Effector memory CD4-positive, alpha-beta T cell (primary cell): Measurements from ENCODE around the gene CFAP46.

Experiments
- DNase-seq, 3 donors: peaks; one replicate each; pipeline ENCODE4 v3.0.0-alpha.2; 2020
- H3K27ac ChIP-seq: 2 replicates; pipeline ENCODE4 v1.7.0; 2013; ENCODE audit warnings: mild to moderate bottlenecking, low read length, moderate library complexity; ENCODE audit not compliant: insufficient read depth, poor library complexity, severe bottlenecking
- H3K27me3 ChIP-seq: replicated peaks from 2 replicates; pipeline ENCODE4 v1.7.0; 2013; ENCODE audit warnings: mild to moderate bottlenecking, low read length; ENCODE audit not compliant: insufficient read depth, control insufficient read depth, poor library complexity, severe bottlenecking
- H3K36me3 ChIP-seq: 2 replicates; pipeline ENCODE4 v1.7.0; 2013; ENCODE audit warnings: mild to moderate bottlenecking, low read length, moderate library complexity; ENCODE audit not compliant: control insufficient read depth, insufficient read depth
- H3K4me1 ChIP-seq: 2 replicates; pipeline ENCODE4 v1.7.0; 2013; ENCODE audit warnings: low read length, mild to moderate bottlenecking; ENCODE audit not compliant: control insufficient read depth, insufficient read depth, poor library complexity, severe bottlenecking
- H3K4me3 ChIP-seq: 2 replicates; pipeline ENCODE4 v1.7.0; 2013; ENCODE audit warnings: low read length, low read depth, mild to moderate bottlenecking; ENCODE audit not compliant: insufficient read depth, poor library complexity, severe bottlenecking
- H3K9me3 ChIP-seq: 2 replicates; pipeline ENCODE4 v1.7.0; 2013; ENCODE audit warnings: mild to moderate bottlenecking, low read length, moderate library complexity; ENCODE audit not compliant: control insufficient read depth

The CFAP46 gene

DNA sequence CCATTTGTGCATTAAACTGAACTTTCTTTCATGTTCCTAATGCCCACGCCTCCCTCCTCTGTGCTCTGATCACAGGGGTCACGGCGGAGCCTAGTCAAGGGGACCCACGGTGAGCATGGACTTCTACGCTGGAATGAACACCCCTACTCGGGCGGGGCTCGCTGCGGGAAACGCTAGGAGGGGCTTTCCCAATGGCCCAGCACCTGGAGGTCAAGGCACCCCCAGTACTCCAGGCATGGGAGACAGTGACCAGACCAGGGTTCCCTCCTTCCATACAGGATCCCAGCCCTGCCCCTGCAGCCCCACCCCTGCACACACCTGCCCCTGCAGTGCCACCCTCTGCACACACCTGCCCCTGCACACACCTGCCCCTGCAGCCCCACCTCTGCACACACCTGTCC lies 129.4 kb downstream of the CFAP46 start:
- Histone ChIP-seq H3K4me1 (no peaks in the 10 kb centered on the region), H3K27ac (no peak overlapping the region), H3K36me3 (no peaks in the 10 kb centered on the region), H3K4me3 (no peak overlapping the region), H3K27me3 (peaks cover 2% of the 10 kb centered on the region), H3K9me3 (no peaks in the 10 kb centered on the region)
- no peak for DNase-seq

DNA sequence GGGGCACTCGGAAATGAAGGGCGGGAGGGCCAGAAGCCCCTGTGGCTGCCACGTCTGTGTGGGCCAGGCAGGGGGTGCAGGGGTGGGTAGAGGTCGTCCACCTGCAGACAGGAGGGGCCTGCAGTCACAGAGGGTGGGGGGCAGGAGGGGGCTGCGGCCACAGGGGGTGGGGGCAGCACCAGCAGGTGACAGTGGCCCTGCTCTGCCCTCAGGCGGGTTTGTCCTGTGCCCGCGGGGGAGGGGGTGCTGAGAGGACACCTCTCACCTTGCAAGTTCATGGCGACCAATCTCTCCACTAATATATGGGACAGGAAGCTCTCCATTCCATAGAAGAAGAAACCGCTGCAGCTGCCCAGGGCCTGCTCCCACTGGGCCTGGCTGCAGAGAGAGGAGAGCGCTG lies 129.8 kb downstream of the CFAP46 start:
- Histone ChIP-seq H3K27ac (no peak overlapping the region), H3K4me3 (no peak overlapping the region), H3K36me3 (no peaks in the 10 kb centered on the region), H3K9me3 (no peaks in the 10 kb centered on the region), H3K4me1 (no peaks in the 10 kb centered on the region), H3K27me3 (peaks cover 2% of the 10 kb centered on the region)
- DNase-seq = no peak

- H3K27me3 ChIP-seq = peaks cover 2% of the 10 kb centered on the region
- H3K4me1 ChIP-seq = no peaks in the 10 kb centered on the region
- no peaks in the 10 kb centered on the region for H3K9me3 ChIP-seq
- no peak for DNase-seq
- no peak overlapping the region for H3K27ac ChIP-seq
- H3K36me3 ChIP-seq = no peaks in the 10 kb centered on the region
- H3K4me3 ChIP-seq = no peak overlapping the region
Observed at GRCh38 chr10:132811891-132812481, 130.4 kb downstream of the CFAP46 start.

GRCh38 chr10:132810807-132811700 lies 131.3 kb downstream of the CFAP46 start:
- Histone ChIP-seq H3K4me1 (no peaks in the 10 kb centered on the region), H3K36me3 (no peaks in the 10 kb centered on the region), H3K4me3 (no peak overlapping the region), H3K9me3 (no peaks in the 10 kb centered on the region), H3K27ac (no peak overlapping the region), H3K27me3 (peaks cover 2% of the 10 kb centered on the region)
- no peak for DNase-seq

DNA sequence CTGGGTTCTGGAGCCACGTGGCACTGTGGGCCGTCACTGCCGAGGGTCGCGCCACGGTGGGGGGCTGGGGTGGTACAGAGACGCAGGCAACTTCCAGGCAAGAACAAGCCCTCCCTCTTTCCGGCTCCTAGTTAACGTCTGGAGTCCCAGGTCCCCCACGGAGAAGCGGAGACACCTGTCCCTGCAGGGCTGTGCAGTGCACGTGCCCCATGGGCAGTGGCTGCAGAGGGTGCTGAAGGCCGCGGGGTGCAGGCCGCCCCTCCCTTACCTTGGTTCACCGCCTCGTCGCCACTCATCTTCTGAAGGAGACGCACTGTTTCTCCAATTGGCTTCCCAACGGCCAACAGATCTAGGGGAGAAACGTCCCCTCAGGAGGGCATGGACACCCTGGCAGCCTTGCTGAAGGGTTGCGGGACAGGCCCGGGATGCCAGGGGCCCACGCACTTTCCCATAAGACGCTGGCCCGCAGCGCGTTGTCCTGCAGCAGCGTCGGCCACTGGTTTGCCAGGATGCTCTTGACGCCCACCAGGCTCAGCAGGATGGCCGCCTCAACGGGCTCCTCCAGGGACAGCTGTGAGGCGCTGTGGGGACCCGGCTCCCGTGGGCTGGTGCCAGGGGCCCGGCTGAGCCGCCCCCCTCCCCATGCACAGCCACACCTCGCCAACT lies 132.1 kb downstream of the CFAP46 start:
- Histone ChIP-seq H3K9me3 (no peaks in the 10 kb centered on the region), H3K27ac (no peak overlapping the region), H3K27me3 (peaks cover 2% of the 10 kb centered on the region), H3K36me3 (no peaks in the 10 kb centered on the region), H3K4me3 (no peak overlapping the region), H3K4me1 (no peaks in the 10 kb centered on the region)
- DNase-seq = no peak

GRCh38 chr10:132809232-132810140 lies 132.9 kb downstream of the CFAP46 start:
- Histone ChIP-seq H3K4me1 (no peaks in the 10 kb centered on the region), H3K27me3 (no peaks in the 10 kb centered on the region), H3K36me3 (no peaks in the 10 kb centered on the region), H3K9me3 (no peaks in the 10 kb centered on the region), H3K4me3 (no peak overlapping the region), H3K27ac (no peak overlapping the region)
- DNase-seq = no peak

DNA sequence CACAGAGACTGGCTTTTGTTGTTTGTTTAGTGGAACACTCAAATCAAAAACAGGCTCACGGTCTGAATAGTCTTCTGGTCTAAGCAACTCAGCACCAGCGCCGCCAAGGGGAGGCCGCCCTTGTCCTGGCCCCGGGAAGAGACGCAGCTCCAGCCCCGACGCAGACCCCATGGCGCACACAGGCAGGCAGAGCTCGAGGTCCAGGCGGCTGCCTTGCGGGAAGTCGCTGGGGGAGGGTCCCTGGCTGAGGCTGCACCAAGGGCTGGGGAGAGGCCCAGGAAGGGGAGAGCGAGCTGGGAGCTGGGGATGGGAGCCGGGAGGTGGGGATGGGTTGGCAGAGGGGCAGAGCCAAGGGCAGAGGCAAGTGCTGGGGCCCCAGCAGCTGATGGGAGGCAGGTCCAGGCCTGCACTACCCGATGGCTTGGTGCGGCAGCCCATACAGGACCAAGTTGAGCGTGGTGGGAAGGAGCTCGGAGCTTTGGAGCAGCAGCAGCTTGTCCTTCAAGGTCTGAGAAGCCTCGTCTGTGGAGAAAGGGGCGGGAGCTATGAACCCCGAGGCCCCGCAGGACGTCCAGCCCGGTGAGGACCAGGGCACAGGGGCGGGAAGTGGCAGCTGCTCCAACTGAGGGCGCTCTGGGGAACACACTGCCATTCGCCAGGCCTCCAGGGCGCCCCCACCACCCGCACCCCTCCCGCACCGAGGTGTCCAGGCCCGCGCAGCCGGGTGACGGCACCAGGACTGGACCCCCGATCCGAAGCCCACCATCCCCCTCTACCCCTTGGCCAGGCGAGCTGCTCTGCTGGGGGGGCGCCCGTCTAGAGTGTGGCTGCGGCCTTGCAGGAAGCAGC lies 133.8 kb downstream of the CFAP46 start:
- Histone ChIP-seq H3K4me3 (no peak overlapping the region), H3K27ac (no peak overlapping the region), H3K4me1 (no peaks in the 10 kb centered on the region), H3K27me3 (no peaks in the 10 kb centered on the region), H3K9me3 (no peaks in the 10 kb centered on the region), H3K36me3 (no peaks in the 10 kb centered on the region)
- DNase-seq = no peak

DNA sequence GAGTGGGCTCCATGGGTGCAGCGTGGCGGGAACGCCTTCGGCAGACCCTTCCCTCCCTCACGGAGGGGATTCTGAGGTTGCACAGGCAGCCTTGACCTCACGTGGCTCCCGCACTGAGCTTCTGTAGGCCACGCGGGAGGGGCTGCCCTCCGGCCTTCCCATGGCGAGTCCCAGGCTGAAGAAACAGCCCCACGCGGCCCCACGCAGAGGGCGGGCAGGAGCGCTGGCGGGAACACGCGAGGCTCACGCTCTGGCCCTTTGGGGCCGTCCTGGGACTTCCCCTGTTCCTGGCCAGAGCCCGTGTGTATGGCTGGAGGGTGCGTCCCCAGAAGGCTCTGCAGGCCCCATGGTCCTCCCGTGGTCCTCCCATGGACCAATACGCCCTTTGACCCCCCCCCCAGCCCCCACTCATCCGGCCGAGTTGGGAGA lies 134.7 kb downstream of the CFAP46 start:
- no peak for DNase-seq
- H3K4me3 ChIP-seq = no peak overlapping the region
- no peaks in the 10 kb centered on the region for H3K27me3 ChIP-seq
- H3K36me3 ChIP-seq = no peaks in the 10 kb centered on the region
- no peak overlapping the region for H3K27ac ChIP-seq
- no peaks in the 10 kb centered on the region for H3K9me3 ChIP-seq
- no peaks in the 10 kb centered on the region for H3K4me1 ChIP-seq

- no peaks in the 10 kb centered on the region for H3K4me1 ChIP-seq
- H3K9me3 ChIP-seq = no peaks in the 10 kb centered on the region
- H3K36me3 ChIP-seq = no peaks in the 10 kb centered on the region
- H3K4me3 ChIP-seq = no peak overlapping the region
- H3K27me3 ChIP-seq = no peaks in the 10 kb centered on the region
- H3K27ac ChIP-seq = no peak overlapping the region
- no peak for DNase-seq
Observed at GRCh38 chr10:132806561-132807003, 135.8 kb downstream of the CFAP46 start.
